RWPE1 (cell line): ENCODE measurements around the gene TANC1.

Experiments
- CTCF ChIA-PET: fragments of 350-600 bp; sonication (Branson Sonifier 250); formaldehyde crosslinking; extraction: SDS; loops from one replicate; lab custom pipeline; 2021; lab: Yijun Ruan, JAX
- POLR2A ChIA-PET: fragments of 400-600 bp; formaldehyde crosslinking; extraction: SDS; loops from one replicate; lab custom pipeline; 2020; ENCODE audit warnings: antibody characterized with exemption; ENCODE audit not compliant: low non-redundant PET; lab: Yijun Ruan, JAX
- DNase-seq: peaks from one replicate; pipeline ENCODE4 v3.0.0; 2012; ENCODE audit warnings: low spot score
- H3K27ac ChIP-seq: fragments of 450-650 bp; 2 replicates; pipeline ENCODE4 v1.5.1; 2017
- CTCF ChIP-seq: fragments of 450-650 bp; conservative IDR thresholded peaks from 2 replicates; pipeline ENCODE4 v1.5.1; 2017; ENCODE audit warnings: low read depth, mild to moderate bottlenecking

Gene TANC1

GRCh38 chr2:159153063-159153462, 184.6 kb downstream of the TANC1 start:
- DNase-seq = no peak
- no peak for TF ChIP-seq CTCF
- ChIA-PET CTCF (no interaction called here), POLR2A (no interaction called here)
- peak overlapping the region; percentile 24; the same call in 1 of the 2 replicates for H3K27ac ChIP-seq

- ChIA-PET CTCF (no interaction called here), POLR2A (no interaction called here)
- peak; percentile 53 for DNase-seq
- TF ChIP-seq CTCF = no peak
- H3K27ac ChIP-seq = peak overlapping the region; percentile 24; the same call in 1 of the 2 replicates
These were observed 185.0 kb downstream of the TANC1 start for GRCh38 chr2:159153463-159153862.

- DNase-seq = no peak
- ChIA-PET CTCF (no interaction called here), POLR2A (no interaction called here)
- TF ChIP-seq CTCF = no peak
- peak overlapping the region; percentile 26; the same call in 1 of the 2 replicates for H3K27ac ChIP-seq
These were observed 185.5 kb downstream of the TANC1 start for GRCh38 chr2:159153951-159154350.

- POLR2A ChIA-PET = no interaction called here
- no peak for DNase-seq
- TF ChIP-seq CTCF = no peak
- CTCF ChIA-PET = no interaction called here
- H3K27ac ChIP-seq = peak overlapping the region; percentile 26; the same call in 1 of the 2 replicates
These were observed 185.9 kb downstream of the TANC1 start for GRCh38 chr2:159154366-159154765.

- ChIA-PET CTCF (interaction anchor here (0.5 to 0.6 kb wide), 6 partner anchors 34 to 439 kb away, joined by 3 to 4 read pairs (median 3); no protein-coding TSS in a partner anchor), POLR2A (no interaction called here)
- TF ChIP-seq CTCF = no peak
- peak; percentile 64 for DNase-seq
- H3K27ac ChIP-seq = peak overlapping the region; percentile 66
These were observed 186.9 kb downstream of the TANC1 start for GRCh38 chr2:159155320-159155719.

- ChIA-PET CTCF (interaction anchor here (0.5 to 0.6 kb wide), 4 partner anchors 141 to 439 kb away, joined by 3 to 4 read pairs (median 3); no protein-coding TSS in a partner anchor), POLR2A (no interaction called here)
- no peak for DNase-seq
These were observed 187.4 kb downstream of the TANC1 start for GRCh38 chr2:159155791-159156190.

More at GRCh38 chr2:159155791-159156190, 187.4 kb downstream of the TANC1 start:
- H3K27ac ChIP-seq = peak overlapping the region; percentile 66; the same call in 1 of the 2 replicates
- TF ChIP-seq CTCF = no peak
